ENCODE results near the gene LINGO3.

LINGO3 gene

DNA sequence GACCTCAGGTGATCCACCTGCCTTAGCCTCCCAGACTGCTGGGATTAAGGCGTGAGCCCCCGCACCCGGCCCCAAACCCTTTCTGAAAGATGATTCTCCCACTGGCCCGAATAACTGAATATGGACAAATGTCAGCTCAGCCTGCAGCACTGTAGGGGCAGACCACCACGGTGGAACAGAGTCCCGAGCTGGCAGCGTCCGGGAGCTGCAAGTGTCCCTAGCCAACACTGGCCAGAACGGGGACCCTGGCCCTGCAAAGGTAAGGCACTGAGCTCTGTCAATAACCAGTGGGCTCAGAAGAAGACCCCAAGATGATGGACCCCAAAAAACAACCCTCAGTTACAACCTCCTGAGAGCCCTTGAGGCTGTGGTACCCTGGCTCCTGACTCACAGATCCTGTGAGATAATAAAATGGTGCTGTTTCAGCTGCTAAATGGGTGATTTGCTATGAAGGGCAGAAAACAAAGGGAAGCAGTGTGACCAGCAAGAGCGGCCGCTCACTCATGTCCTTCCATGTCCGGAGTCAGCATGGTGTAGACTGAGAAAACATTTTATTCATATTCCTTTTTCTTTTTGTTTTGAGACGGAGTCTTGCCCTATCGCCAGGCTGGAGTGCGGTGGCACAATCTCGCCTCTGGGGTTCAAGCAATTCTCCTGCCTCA, 18.9 kb upstream of the LINGO3 start:
- DNase-seq: no peak

DNA sequence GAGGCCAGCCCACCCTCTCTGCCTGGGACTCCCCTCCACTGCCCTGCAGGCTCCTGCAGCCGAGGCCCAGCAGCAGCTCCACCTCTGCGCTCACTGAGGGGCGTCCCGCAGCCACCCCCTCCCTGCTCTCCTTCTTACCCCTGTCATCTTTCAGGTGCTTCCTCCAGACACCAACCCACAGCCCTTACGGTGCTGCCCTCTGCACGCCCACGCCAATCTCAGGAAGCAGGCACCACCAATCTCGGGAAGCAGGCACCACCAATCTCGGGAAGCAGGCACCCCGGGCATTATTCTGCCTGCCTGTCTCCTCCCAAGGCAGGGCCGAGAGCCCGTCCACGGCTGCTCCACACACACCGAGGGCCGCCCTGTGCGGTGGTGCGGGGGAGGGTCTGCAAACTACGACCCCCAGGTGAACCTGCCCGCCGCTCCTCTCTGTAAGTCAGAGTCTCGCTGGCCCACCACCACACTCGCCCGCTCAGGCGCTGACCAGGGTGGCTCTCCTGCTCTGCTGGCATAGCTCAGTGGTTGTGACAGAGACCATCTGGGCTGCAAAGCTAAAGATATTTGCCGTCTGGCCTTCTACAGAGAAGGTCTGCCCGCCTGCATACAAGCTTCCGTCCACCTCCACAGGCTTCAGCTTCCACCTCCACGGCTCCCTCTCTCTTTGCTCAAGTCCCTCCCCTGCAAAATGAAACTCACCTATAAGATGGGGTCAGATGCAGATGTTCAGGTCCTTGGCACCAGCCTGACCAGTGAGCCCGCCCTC, 17.5 kb upstream of the LINGO3 start:
- no peak for DNase-seq

- DNase-seq: no peak
Observed at GRCh38 chr19:2324220-2324948, 16.4 kb upstream of the LINGO3 start.

DNA sequence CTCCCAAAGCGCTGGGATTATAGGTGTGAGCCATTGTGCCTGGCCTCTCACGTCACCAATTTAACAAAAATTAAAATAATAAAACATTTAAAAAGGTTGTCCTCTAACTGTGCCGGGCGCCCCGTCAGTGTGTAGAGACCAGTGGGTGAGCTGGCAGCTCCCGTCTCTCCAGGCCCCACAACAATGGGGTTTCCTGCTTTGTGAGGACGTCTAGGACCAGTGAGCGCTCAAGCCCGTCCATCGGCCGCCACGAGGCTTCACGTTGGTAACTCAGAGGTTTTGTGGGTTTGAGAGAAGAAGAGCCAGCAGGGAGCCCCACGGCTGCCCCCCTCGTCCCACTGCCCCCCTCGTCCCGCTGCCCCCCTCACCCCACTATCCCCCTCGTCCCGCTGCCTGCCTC, 15.8 kb upstream of the LINGO3 start:
- DNase-seq: no peak

DNA sequence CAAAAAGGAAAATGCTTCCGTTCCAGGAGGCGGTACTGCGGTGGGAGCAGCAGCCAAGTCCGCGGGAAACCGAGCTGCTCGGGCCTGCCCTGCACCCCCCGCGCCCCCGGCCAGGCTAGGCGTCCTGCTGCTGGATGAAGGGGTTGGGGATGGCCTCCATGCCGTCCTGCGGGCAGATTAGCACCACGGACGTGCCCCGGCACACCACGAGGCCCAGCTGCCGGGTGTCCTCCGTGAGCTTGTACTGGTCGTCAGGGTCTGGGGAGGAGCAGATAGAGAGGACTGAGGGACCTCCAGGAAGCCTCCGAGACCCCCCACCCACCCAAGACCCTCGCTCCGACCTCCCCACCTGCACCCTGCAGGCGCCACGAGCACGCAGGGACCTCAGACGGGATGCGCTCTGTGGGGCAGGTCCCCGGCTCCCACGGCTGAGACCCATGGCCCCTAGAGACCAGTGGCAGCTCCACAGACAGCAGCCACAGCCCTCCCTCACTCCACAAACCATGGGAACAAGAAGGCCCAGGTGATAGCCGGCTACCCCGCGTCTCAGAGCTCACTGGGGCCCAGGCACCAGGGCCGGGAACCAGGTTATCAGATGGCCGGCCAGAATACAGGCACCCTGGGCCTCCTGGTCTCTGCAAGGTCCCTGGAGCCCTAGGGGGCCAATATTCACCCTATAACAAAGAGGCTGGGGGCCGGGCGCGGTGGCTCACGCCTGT, 13.8 kb upstream of the LINGO3 start:
- DNase-seq: no peak

GRCh38 chr19:2320939-2321338, 13.0 kb upstream of the LINGO3 start:
- DNase-seq: no peak

DNA sequence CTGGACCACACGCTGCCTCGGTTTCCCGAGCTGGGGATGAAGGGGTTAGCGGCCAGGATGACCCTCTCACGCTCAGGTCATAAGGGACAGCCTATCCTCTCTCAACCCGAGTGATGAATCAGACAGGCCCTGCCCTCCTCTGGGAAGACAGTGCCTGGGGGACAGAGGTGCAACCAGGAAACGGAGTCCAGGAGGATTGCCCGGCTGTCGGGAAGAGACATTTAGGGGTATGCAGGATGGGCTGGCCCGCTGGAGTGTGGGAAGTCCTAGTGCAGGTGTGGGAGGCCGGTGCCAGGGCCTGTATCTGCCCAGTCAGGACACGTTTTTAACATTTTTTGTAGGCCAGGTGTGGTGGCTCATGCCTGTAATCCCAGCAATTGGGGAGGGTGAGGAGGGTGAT, 12.1 kb upstream of the LINGO3 start:
- no peak for DNase-seq

- DNase-seq: no peak
Observed at GRCh38 chr19:2319551-2319950, 11.6 kb upstream of the LINGO3 start.

GRCh38 chr19:2318923-2319322, 11.0 kb upstream of the LINGO3 start:
- no peak for DNase-seq

DNA sequence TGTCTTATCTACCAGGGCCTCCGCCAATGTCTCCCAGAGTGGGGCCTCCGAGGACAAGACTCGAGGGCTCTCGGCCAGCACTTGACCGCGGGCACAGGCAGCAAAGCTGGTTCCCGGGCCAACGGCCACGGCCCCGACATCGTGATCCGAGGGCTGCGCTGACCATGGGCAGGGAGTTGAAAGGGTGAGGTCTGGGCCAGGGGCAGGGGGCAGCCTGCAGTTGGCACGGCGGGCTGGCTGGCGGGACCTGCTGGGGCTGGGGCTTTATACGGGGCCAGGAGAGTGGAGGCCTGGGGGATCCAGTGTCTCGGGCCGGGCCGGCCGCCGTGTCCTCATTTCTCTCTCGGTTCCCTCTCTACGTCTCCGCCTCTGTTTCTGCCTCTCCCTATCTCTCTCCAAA, 9.8 kb upstream of the LINGO3 start:
- DNase-seq: no peak

- DNase-seq: no peak
Observed at GRCh38 chr19:2317300-2317699, 9.3 kb upstream of the LINGO3 start.

- DNase-seq: no peak
Observed at GRCh38 chr19:2315818-2316353, 7.9 kb upstream of the LINGO3 start.

DNA sequence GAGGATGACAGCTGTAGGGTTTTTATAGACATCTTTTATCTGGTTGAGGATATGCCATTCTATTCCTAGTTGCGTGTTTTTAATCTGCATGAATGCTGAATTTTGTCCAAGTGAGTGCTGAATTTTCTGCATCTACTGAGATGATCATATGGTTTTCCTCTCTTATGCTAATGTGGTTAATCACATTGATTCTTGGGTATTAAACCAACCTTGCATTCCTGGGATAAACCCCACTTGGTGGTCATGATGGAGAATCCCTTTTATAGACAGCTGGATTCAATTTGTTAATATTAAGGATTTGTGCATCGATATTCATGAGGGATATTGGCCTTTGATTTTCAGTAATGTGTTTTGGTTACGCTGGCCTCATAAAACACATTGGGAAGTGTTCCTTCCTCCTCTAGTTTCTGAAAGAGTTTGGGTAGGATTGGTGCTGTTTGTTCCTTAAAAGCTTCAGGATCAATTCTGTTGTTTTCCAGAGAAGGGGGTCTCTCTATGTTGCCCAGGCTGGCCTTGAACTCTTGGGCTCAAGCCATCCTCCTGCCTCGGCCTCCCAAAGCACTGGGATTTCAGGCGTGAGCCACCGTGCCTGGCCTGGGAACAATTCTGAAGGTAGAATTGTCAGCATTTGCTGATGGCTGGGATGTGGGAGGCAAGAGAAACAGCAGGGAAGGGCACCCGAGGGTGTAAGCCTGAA, 7.3 kb upstream of the LINGO3 start:
- no peak for DNase-seq

- DNase-seq: no peak
Observed at GRCh38 chr19:2312820-2313501, 5.0 kb upstream of the LINGO3 start.

DNA sequence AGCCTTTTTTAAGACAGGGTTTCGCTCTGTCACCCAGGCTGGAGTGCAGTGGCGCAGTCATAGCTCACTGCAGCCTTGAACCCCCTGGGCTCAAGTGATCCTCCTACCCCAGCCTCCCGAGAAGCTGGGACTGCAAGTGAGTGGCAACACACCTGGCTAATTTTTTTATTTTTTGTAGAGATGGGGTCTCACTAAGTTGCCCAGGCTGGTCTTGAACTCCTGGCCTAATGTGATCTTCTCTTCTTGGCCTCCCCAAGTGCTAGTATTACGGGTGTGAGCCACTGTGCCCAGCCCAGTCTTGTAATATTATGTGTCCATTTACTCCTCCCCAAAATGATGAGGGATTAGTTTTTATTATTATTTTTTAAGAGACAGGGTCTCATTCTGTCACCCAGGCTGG, 3.1 kb upstream of the LINGO3 start:
- DNase-seq: no peak

- no peak for DNase-seq
Observed at GRCh38 chr19:2309734-2310362, 1.9 kb upstream of the LINGO3 start.

DNA sequence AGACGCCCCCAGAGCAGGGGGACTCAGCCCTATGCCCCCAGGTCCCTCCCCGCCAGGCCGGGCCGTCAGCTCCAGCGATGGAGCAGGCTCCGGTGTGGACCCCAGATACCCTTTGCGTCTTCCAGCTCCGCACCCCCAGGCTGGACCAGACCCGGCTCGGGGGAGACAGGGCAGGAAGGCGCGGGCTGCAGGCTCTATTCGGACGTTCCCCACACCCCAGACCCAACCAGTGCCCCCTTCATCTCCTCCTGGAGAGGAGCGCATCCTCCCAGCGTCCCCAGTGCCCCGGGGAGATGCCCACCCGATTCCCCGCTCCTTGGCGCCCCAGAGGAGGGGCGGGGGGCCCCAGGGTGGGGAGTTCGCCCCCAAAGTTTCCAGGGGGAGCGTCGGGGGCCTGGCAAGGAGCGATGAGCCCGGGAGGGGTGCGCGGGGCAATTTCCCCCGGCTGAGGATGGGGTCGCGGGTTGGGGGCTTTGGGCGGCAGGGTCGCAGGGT, 389 bp downstream of the LINGO3 start:
- DNase-seq: no peak

DNA sequence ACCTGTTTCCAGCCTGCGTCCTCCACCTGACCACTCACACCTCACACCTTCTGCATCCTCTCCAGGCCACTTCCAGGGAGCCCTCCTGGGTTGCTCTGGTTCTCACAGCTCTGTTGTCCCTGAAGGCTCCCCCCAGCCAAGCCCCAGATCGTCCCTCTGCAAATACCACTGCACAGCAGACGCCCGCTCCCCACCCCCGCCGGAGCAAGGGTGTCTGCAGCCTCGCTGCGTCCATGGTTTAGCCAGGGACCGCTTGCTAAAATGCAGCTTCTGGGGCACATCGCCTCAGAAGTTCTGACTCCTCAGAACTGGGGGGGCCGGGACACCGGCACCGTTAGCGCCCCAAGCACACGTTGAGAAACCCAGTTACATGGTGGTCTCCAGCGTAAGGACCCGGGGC, 983 bp downstream of the LINGO3 start:
- no peak for DNase-seq

DNA sequence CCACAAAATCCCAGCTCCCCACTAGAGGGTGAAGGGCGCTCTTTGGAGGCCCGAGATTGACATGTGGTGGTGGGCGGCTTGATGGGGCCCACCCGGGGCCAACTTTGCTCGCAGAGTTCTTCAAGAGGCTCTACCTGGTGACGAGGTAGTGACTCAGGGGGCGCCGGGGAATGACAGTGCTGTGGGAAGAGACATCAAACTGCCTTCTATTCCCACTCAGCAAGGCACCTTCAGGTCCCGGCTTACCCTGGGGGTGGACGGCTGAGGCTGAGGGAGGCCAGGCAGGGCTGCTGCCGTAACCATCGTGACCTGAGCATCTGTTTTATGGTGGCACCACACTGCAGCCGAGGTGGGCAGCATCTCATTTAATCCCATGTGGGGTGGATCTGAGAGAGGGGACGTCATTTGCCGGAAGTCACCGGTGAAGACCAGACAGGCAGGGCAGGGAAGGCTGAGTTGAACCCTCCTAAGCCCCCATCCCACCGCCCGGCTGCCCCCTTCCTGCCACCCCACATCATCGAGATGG, 1.6 kb downstream of the LINGO3 start:
- DNase-seq: no peak

DNA sequence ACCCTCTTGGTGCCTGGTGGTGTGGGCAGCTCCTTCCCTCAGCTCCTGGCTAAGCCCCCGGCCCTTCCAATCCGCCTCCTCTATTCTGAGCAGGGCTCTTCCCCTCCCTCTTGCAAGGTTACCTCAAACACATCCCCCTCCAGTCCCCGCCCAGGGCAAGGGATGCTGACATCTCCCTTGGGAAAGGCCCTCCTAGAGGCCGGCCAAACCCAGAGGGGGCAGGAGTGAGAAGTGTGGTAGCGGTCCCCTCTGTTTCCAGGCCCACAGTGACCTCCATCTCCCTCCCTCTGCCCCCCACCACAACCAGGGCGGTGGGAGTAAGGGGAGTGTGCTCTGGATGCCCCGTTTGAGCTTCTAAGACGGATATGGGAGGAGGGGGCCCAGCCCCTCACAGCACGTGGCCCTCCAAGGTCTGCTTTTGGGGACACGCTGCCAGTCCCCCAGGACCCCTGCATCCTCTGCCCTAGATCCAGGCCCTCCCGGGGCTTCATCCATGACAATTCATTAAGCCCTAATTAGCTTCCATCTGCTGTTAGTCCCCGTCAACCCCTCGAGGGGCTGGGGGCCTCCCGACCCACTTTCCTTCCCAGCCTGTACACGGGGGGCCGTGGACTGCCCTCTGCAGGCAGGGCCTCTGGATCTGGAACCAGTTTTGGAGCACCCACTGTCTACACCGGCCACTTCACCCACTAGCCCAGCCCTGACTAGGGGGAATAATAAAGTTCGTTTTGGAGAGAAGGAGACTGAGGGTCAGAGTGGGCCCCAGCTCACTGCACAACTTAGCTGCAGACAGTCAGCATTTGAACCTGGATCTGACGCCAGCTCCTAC, 2.3 kb downstream of the LINGO3 start:
- DNase-seq: no peak
